Kidney capillary endothelial cell (primary cell): ENCODE measurements around the gene MRPL28.
"Not testable (repeated sequence)": the region's sequence is repeated elsewhere in the genome, so short reads cannot be mapped to it uniquely, and the experiment has no call there.

ENCODE experiments used
- DNase-seq: peaks from one replicate; pipeline ENCODE4 v3.0.0-alpha.2; 2018; ENCODE audit warnings: low spot score

MRPL28 gene

GRCh38 chr16:389352-389751 lies 19.0 kb upstream of the MRPL28 start:
- DNase-seq, result no peak

- not testable (repeated sequence) for DNase-seq
Measured at GRCh38 chr16:387761-388666, 17.7 kb upstream of the MRPL28 start.

- no peak for DNase-seq
Measured at GRCh38 chr16:386641-387156, 16.4 kb upstream of the MRPL28 start.

GRCh38 chr16:383326-384051 lies 13.2 kb upstream of the MRPL28 start:
- DNase-seq, result no peak

- no peak for DNase-seq
Measured at GRCh38 chr16:381789-382717, 11.7 kb upstream of the MRPL28 start, which contains the start of gene PGAP6. Gene PGAP6 (minus strand): TSS chr16:381978. CDS start chr16:381821, 157 bp downstream.

GRCh38 chr16:381012-381788 lies 10.9 kb upstream of the MRPL28 start:
- no peak for DNase-seq

- no peak for DNase-seq
Measured at GRCh38 chr16:380762-381011, 10.3 kb upstream of the MRPL28 start.

- DNase-seq, result no peak
Measured at GRCh38 chr16:379961-380761, 9.8 kb upstream of the MRPL28 start.

GRCh38 chr16:379183-379960 lies 9.0 kb upstream of the MRPL28 start:
- no peak for DNase-seq

GRCh38 chr16:378821-379182 lies 8.5 kb upstream of the MRPL28 start:
- no peak for DNase-seq

- not testable (repeated sequence) for DNase-seq
Measured at GRCh38 chr16:378113-378820, 7.9 kb upstream of the MRPL28 start.

- no peak for DNase-seq
Measured at GRCh38 chr16:377419-377951, 7.1 kb upstream of the MRPL28 start.

- no peak for DNase-seq
Measured at GRCh38 chr16:376817-377418, 6.6 kb upstream of the MRPL28 start.

- DNase-seq, result no peak
Measured at GRCh38 chr16:375927-376816, 5.8 kb upstream of the MRPL28 start.

GRCh38 chr16:375212-375611 lies 4.9 kb upstream of the MRPL28 start:
- no peak for DNase-seq

- no peak for DNase-seq
Measured at GRCh38 chr16:374616-374926, 4.2 kb upstream of the MRPL28 start.

- no peak for DNase-seq
Measured at GRCh38 chr16:373848-374615, 3.7 kb upstream of the MRPL28 start.
